Measurements from ENCODE around the gene IL15.

- TF ChIP-seq, protein P1, sequence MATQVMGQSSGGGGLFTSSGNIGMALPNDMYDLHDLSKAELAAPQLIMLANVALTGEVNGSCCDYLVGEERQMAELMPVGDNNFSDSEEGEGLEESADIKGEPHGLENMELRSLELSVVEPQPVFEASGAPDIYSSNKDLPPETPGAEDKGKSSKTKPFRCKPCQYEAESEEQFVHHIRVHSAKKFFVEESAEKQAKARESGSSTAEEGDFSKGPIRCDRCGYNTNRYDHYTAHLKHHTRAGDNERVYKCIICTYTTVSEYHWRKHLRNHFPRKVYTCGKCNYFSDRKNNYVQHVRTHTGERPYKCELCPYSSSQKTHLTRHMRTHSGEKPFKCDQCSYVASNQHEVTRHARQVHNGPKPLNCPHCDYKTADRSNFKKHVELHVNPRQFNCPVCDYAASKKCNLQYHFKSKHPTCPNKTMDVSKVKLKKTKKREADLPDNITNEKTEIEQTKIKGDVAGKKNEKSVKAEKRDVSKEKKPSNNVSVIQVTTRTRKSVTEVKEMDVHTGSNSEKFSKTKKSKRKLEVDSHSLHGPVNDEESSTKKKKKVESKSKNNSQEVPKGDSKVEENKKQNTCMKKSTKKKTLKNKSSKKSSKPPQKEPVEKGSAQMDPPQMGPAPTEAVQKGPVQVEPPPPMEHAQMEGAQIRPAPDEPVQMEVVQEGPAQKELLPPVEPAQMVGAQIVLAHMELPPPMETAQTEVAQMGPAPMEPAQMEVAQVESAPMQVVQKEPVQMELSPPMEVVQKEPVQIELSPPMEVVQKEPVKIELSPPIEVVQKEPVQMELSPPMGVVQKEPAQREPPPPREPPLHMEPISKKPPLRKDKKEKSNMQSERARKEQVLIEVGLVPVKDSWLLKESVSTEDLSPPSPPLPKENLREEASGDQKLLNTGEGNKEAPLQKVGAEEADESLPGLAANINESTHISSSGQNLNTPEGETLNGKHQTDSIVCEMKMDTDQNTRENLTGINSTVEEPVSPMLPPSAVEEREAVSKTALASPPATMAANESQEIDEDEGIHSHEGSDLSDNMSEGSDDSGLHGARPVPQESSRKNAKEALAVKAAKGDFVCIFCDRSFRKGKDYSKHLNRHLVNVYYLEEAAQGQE (IDR thresholded peaks at IDR 0.05; ENCODE audit: low read depth) = no peak
- TF ChIP-seq TCF12 (IDR thresholded peaks at IDR 0.05; ENCODE audit: low read depth) = no peak
- TF ChIP-seq, protein P2, sequence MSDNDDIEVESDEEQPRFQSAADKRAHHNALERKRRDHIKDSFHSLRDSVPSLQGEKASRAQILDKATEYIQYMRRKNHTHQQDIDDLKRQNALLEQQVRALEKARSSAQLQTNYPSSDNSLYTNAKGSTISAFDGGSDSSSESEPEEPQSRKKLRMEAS (IDR thresholded peaks at IDR 0.05) = no peak
Measured at GRCh38 chr4:141668200-141668910, 32.0 kb downstream of the IL15 start.
